ENCODE measurements around the gene MAT2A. TPM values are rescaled to one million over a fixed set of nuclear protein-coding genes. Genes with fewer than 3 reads are reported as not detected.
"Not testable (repeated sequence)": the region's sequence is repeated elsewhere in the genome, so short reads cannot be mapped to it uniquely, and the experiment has no call there.

The MAT2A gene
- total RNA-seq, 2 experiments from 2014 or later, result 276 to 282 TPM

- intact Hi-C loops (cut with micrococcal nuclease), result no loop called here
- no peak for TF ChIP-seq CTCF (IDR thresholded peaks at IDR 0.05)
- Mint-ChIP-seq H3K27ac (no peak overlapping the region), H3K4me3 (no peak overlapping the region), H3K36me3 (ENCODE audit: low read depth) (peaks cover 18% of the 10 kb centered on the region), H3K9me3 (no peaks in the 10 kb centered on the region), H3K27me3 (no peaks in the 10 kb centered on the region), H3K4me1 (ENCODE audit: low read depth) (peaks cover 1% of the 10 kb centered on the region)
- CTCF ChIA-PET, result interaction anchor here (1.6 to 7.7 kb wide), 5 partner anchors 129 to 198 kb away, joined by 9 to 221 read pairs (median 19); partner anchors contain the start of genes ELMOD3, RETSAT and SH2D6
- POLR2A ChIA-PET, result interaction anchor here (0.8 to 23.8 kb wide), 3 partner anchors 4 to 143 kb away, joined by 3 to 467 read pairs (median 467); partner anchors contain the start of genes CAPG, GGCX and MAT2A
- ATAC-seq (no peak), DNase-seq (no peak)
Observed at GRCh38 chr2:85553184-85553583, 14.2 kb downstream of the MAT2A start.

GRCh38 chr2:85554980-85555612, 16.1 kb downstream of the MAT2A start:
- H3K9me3 Mint-ChIP-seq, result no peaks in the 10 kb centered on the region
- H3K36me3 Mint-ChIP-seq (ENCODE audit: low read depth), result peaks cover 21% of the 10 kb centered on the region
- CTCF ChIA-PET, result interaction anchor here (1.9 to 7.7 kb wide), 4 partner anchors 135 to 164 kb away, joined by 6 to 221 read pairs (median 74); partner anchors contain the start of gene SH2D6
- no peak for ATAC-seq
- no peak for DNase-seq
- no peak for TF ChIP-seq CTCF (IDR thresholded peaks at IDR 0.05)
- peak overlapping the region; percentile 6 for H3K27ac Mint-ChIP-seq
- no peaks in the 10 kb centered on the region for H3K27me3 Mint-ChIP-seq
- POLR2A ChIA-PET, result interaction anchor here (1.0 to 23.8 kb wide), 4 partner anchors 10 to 136 kb away, joined by 3 to 467 read pairs (median 4); partner anchors contain the start of gene MAT2A
- intact Hi-C loops (cut with micrococcal nuclease), result no loop called here
- peaks cover 16% of the 10 kb centered on the region for H3K4me1 Mint-ChIP-seq (ENCODE audit: low read depth)
- no peak overlapping the region for H3K4me3 Mint-ChIP-seq

GRCh38 chr2:85557130-85557529, 18.2 kb downstream of the MAT2A start:
- H3K4me3 Mint-ChIP-seq, result no peak overlapping the region
- ChIA-PET CTCF (interaction anchor here (0.9 to 3.2 kb wide), 8 partner anchors 11 to 258 kb away, joined by 3 to 39 read pairs (median 3); partner anchors contain the start of genes MAT2A and SH2D6), POLR2A (interaction anchor here (0.6 to 23.8 kb wide), 4 partner anchors 12 to 1072 kb away, joined by 3 to 467 read pairs (median 4); partner anchors contain the start of gene MAT2A)

GRCh38 chr2:85558160-85558559, 19.2 kb downstream of the MAT2A start:
- ATAC-seq, result no peak
- POLR2A ChIA-PET, result interaction anchor here (1.1 to 23.8 kb wide), 2 partner anchors 13 to 134 kb away, joined by 3 to 467 read pairs; partner anchors contain the start of gene MAT2A
- DNase-seq, result no peak
- no peak for TF ChIP-seq CTCF (IDR thresholded peaks at IDR 0.05)
- Mint-ChIP-seq H3K36me3 (ENCODE audit: low read depth) (peaks cover 14% of the 10 kb centered on the region), H3K9me3 (no peaks in the 10 kb centered on the region), H3K4me3 (no peak overlapping the region), H3K4me1 (ENCODE audit: low read depth) (peaks cover 26% of the 10 kb centered on the region), H3K27me3 (no peaks in the 10 kb centered on the region), H3K27ac (no peak overlapping the region)
- intact Hi-C loops (cut with micrococcal nuclease), result no loop called here
- CTCF ChIA-PET, result interaction anchor here (1.0 to 3.2 kb wide), 4 partner anchors 8 to 138 kb away, joined by 5 to 39 read pairs (median 9); partner anchors contain the start of gene SH2D6

More at GRCh38 chr2:85557130-85557529, 18.2 kb downstream of the MAT2A start:
- Mint-ChIP-seq H3K36me3 (ENCODE audit: low read depth) (peaks cover 16% of the 10 kb centered on the region), H3K9me3 (no peaks in the 10 kb centered on the region), H3K27me3 (no peaks in the 10 kb centered on the region), H3K27ac (no peak overlapping the region), H3K4me1 (ENCODE audit: low read depth) (peaks cover 23% of the 10 kb centered on the region)
- intact Hi-C loops (cut with micrococcal nuclease), result no loop called here
- no peak for TF ChIP-seq CTCF (IDR thresholded peaks at IDR 0.05)
- no peak for ATAC-seq
- no peak for DNase-seq

- H3K9me3 Mint-ChIP-seq; H3K27me3 Mint-ChIP-seq; intact Hi-C loops (cut with micrococcal nuclease); ATAC-seq; DNase-seq; H3K36me3 Mint-ChIP-seq (ENCODE audit: low read depth): not testable (repeated sequence)
- ChIA-PET POLR2A (interaction anchor here (0.6 to 23.8 kb wide), 10 partner anchors 16 to 155 kb away, joined by 3 to 467 read pairs (median 4); partner anchors contain the start of genes MAT2A, RNF181, SH2D6 and USP39), CTCF (interaction anchor here (0.9 to 4.1 kb wide), 7 partner anchors 9 to 171 kb away, joined by 3 to 35 read pairs (median 6); partner anchors contain the start of gene SH2D6)
- Mint-ChIP-seq H3K4me1 (ENCODE audit: low read depth) (peaks cover 32% of the 10 kb centered on the region), H3K27ac (peak overlapping the region; percentile 100), H3K4me3 (peak overlapping the region; percentile 100)
Observed at GRCh38 chr2:85560403-85560726, 21.4 kb downstream of the MAT2A start.
